Astrocyte of the hippocampus (primary cell): Measurements from ENCODE around the gene SLC8A3.
"Not testable (repeated sequence)": the region's sequence is repeated elsewhere in the genome, so short reads cannot be mapped to it uniquely, and the experiment has no call there.

Experiments
- DNase-seq: peaks from one replicate; pipeline ENCODE4 v3.0.0; 2011; ENCODE audit warnings: low read depth, low spot score

The SLC8A3 gene

GRCh38 chr14:70188659-70189455 lies at the start of gene SLC8A3:
TSS of gene SLC8A3 (minus strand) at chr14:70188951. CDS start at chr14:70168422, 20,529 bp downstream.
- DNase-seq: peak; percentile 67

GRCh38 chr14:70237710-70238109 lies 49.0 kb upstream of the SLC8A3 start:
- DNase-seq: no peak

DNA sequence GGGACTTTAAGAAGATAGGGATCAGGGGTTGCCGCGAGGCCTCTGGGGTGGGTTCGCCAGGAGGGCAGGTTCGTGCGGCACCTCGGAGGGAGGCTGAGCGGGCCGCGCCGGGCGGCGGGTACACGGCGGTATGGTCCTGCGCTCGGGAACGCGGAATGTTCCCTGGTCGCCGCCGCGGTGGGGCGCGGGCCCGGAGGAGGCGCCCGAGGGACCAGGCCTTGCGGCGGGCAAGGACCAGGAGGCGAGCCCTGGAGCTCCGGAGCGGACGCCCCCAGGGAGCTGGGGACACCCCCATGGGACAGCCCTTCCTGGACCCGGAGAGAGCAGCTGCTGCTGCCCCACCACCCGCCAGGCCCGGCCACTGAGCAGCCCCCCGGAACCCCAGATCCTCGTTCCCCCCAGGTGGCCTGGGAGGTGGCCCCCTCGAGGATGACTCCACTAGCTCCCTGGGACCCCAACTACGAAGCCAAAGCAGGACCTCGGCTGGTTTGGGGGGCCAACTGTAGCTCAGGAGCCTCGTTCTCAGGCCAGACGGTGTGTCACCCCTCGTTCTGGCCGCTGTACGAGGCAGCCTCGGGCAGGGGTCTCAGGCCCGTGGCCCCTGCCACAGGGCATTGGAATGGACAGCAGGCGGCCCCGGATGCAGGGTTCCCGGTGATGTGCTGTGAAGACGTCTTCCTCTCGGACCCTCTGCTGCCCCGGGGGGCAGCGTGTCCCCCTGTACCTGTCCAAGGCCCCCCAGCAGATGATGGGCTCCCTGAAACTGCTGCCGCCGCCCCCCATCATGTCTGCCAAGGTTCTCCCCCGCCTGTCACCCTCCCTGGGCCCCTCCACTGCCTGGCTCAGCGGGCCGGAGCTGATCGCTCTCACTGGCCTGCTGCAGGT lies 45.6 kb upstream of the SLC8A3 start:
- DNase-seq: no peak

- not testable (repeated sequence) for DNase-seq
Observed at GRCh38 chr14:70231756-70232544, 43.2 kb upstream of the SLC8A3 start.

GRCh38 chr14:70229877-70230640 lies 41.3 kb upstream of the SLC8A3 start:
- not testable (repeated sequence) for DNase-seq

DNA sequence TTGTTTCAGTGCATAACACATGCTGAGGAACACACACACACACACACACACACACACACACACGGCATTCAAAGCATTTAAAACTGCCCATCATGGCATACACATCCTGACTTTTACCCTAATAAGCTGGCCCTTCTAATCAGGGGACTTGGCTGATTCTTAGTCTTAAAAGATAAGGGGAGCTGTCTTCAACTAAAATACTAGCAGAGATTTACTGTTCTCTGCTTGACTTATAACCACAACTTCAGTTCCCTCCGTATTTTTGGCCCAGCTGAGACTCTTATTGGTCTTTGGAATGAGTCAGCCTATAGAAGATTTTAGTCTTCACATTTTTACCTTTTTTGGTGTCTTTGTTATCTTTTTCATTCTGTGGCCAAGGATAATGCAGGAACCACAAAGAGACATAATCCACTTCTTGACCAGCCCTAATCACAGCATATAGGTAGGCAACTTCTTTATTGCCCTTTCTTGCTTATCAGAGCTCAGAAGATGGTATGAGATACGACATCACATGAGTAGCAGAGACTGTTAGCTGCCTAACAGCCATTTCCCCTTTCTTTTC lies 25.1 kb upstream of the SLC8A3 start:
- DNase-seq: no peak

DNA sequence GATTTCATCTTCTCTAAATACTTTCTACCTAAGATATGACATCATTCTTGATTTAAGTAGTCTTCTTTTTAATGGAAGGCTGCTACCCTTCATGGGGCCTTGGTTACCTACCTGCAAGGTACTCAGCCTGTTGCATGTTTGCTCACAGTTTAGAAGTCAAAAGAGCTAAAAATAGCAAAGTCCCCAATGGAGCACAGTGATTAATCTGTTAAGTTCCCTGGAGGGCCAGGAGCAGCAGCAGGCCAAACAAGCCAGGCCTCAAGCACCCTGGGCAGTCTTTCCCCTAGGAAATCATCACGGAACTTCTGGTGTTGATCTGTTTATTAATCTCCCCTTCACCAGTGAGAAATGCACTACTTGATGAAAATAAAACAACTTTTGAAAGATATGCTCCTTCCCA lies 24.0 kb upstream of the SLC8A3 start:
- DNase-seq: no peak

DNA sequence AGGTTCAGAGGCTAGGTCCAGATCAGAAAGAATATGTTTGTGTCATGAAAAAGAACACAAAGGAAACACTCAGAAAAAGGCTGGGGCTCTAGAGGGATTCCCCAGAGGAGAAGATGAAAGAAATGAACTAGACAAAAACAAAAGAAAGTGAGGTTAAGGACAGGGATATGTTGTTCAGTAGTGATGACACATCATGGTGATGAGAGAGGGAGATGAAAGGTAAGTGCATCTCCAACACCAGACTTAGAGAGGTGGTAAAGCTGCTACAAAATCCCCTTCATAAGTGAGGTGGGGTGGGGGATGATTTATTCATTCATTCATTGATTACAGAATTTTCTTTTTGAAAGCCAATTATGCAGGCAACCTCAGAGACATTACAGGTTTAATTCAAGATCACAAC lies 19.6 kb upstream of the SLC8A3 start:
- no peak for DNase-seq

DNA sequence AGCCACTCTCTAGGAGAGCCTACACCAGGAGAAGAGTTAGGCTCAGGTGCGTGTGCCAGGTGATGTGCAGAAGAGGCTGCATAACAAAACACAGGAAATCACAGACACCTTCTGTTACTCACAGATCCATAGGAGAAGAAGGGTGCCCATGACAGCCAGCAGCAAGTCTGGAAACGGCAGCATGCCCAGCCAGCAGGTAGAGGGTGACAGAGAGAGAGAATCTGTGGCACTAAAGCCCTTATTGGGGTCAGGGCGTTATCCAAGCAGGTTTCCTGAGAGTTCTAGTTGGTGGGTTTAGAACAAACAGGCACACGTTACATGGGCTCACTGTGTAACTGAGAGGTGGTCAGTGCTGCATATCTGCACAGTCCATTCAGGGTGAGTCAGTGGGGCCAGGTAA lies 14.9 kb upstream of the SLC8A3 start:
- DNase-seq: no peak

DNA sequence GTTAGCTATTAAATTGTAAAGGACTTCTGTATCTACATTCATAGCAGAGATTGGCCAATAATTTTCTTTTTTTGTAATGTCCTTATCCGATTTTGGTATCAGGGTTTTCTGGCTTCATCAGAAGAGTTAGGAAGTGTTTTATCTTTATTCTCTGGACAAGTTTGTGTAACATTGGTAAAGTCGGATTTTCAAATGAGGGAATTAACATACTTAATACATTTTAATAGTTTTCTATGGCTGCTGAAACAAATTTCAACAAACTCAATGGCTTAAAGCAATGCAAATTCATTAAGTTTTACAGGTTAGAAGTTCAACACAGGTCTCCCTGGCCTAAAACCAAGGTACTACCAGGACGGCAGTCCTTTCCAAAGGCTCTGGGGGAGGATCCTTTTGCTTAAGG lies 13.2 kb upstream of the SLC8A3 start:
- no peak for DNase-seq

DNA sequence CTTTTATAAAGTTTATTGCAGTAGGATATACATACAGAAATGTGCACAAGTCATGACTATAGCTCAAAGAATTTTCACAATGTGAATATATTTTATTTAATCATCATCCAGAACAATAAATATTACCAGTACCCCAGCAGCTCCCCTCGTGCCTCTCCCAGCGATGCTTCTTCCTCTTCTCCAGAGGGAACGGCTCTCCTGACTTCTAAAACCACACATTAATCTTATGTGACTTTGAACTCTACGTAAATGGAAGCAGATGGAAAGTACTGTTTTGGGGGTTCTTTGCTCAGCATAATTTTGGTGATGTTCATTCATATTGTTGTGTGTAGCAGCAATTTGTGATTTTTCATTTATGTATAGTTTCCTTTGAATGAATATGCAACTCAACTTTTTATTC lies 4.6 kb upstream of the SLC8A3 start:
- no peak for DNase-seq

- DNase-seq: no peak
Observed at GRCh38 chr14:70192915-70193314, 4.2 kb upstream of the SLC8A3 start.

GRCh38 chr14:70190156-70190555 lies 1.4 kb upstream of the SLC8A3 start:
- DNase-seq: no peak

DNA sequence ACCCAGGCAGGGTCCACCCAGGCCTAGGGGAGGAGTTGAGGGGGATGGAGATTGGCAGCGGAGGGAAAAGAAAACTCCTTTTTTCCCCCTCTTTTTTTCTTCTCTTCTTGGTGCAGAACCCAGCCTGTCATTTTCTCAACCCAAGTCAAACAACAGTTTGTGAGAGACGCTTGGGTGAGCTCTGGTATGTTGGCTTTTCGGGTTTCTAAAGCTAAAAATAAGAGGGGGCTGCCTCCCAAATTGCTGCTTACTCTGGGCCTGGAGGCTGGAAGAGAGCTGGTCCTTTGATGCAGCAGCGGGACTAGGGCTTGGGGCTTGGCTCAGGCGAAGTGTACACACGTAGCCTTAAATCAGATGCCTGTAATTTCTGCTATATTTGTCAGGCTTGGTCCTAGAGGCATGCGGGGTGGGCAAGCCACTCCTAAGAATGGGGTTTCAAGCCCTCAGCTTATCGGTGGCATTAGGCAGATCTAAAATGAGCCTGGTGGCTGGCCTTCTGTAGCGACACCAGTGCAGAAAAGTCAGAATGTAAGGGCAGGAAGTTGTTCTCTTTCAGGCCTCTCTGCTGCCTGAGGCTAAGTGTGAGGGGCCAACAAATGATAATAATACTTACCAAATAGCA lies 816 bp upstream of the SLC8A3 start:
- DNase-seq: peak; percentile 4

GRCh38 chr14:70188322-70188658 lies 461 bp downstream of the SLC8A3 start:
- peak; percentile 41 for DNase-seq

- DNase-seq: peak; percentile 7
Observed at GRCh38 chr14:70186900-70187451, 1.8 kb downstream of the SLC8A3 start.

GRCh38 chr14:70183991-70184390 lies 4.8 kb downstream of the SLC8A3 start:
- no peak for DNase-seq

DNA sequence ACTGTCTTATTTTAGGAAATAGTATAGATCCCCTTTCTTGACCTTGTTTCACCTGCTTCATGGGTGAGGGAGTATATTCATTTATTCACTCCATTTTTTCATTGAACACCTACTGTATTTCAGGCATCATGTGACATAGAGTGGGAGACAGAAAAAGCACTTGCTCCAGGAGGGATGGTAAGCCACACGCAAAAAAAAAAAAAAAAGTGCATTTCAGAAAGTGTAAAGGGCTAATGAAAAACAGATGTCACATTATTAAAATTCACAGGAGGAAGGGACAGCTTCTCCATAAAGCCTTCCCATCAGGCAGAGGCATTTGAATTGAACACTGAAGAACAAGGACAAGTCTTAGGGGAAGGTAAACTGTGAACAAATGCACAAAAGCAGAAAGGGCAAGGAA lies 7.5 kb downstream of the SLC8A3 start:
- no peak for DNase-seq

- no peak for DNase-seq
Observed at GRCh38 chr14:70180718-70181117, 8.0 kb downstream of the SLC8A3 start.
